Astrocyte of the hippocampus (primary cell): ENCODE measurements around the gene RAI1.
A peak's percentile ranks its signal among the peaks of the same experiment; 100 is the strongest.

Experiments used
- DNase-seq: peaks from one replicate; pipeline ENCODE4 v3.0.0; 2011; ENCODE audit warnings: low read depth, low spot score

RAI1 gene

DNA sequence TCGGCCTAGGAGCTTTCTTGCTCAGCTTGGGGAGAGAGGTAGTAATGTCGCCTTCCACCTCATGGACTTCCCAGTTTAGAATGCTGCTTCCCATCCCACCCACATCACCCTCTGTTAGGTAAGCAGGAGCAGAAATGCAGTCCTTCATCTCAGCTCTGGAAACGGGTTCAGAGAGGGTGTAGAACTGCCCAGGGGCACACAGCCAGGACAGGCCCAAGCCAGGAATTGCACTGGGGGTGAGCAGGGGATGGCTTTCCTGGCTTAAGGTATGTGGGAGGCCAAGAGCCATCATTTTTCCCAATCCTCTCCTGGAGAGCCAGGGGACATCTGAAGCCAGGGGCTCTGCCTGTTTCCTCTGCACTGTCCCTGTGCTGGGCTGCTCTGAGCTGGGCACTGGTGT is 33.6 kb downstream of the RAI1 start:
- no peak for DNase-seq

DNA sequence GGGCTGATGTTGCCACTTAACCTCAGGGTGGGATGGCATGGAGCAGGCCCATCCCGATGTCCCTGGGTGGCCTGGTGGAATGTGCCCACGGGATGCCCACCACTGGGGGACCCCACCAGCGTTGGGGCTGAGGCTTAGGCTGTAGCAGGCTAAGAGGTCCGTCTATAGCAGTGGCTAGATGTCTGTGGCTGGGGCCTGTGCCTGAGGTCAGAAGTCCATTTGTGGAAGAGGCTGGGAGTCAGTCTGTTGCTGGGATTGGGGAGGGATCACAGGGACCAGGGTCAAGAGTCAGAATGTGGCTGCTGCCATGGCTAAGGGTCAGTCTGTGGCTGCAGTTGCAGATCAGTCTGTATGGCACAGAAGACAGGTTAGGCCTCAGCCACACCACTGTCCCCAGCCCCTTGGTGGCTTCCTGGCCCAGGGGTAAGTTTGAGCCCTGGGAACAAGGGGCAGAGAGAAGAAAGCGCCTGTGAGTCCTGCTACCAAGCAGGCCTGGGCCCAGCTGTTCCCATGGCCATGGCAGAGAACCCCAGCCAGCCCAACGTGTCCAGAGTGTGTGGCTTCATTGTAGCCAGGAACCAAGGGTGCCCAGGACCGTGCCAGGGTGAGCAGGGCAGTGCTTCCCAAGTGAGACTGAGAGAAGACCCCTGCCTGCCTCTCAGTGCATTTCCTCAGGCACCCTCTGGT is 35.7 kb downstream of the RAI1 start:
- no peak for DNase-seq

DNA sequence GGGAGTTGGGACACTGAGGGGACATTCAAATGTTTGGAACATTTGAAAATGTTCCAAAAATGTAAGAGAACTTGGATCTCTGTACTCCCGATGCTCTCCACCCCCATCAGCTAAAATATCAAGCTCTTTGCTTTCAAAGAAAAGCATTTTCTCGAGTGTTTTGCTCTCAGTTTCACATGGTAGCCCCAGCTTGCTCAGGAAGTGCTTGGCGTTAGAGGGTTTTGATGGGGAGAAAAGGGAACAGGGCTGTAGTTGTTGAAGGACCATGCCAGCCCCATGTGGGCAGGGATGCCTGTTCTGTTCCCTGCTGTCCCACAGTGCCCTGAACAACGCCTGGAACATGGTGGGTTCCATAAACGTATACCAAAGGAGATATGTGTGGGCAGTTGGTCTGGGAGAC is 37.0 kb downstream of the RAI1 start:
- no peak for DNase-seq

DNA sequence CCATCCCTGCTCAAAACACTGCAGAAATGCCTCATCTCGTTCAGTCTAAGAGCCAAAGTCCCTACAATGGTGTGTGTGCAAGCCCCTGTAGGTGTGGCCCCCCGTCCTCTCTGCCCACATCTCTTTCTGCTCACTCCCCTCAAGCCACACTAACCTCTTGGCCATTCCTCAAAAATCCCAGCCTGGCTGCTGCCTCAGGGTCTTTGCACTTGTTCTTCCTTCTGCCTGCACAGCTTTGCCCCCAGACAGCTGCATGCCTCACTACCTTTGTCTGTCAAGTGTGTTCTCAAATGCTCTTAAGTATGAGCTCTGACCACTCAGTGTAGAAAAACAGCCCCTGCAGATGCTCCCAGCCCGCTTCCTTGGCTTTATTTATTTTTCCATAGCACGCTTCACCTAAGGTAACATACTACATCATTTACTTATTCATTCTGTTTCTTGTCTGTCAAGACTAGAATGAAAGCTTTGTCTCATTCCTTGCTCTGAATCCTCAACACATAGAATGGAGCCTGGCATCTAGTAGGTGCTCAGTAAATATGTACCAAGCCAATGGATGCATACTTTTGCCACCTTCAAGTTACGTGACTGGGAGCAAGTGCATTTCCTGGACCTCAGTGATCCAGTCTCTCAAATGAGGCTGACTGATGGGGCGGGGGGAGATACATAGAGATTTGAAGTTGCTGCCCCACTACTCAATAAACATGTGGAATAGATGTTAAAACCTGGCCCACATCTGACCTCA is 38.1 kb downstream of the RAI1 start:
- DNase-seq: no peak

DNA sequence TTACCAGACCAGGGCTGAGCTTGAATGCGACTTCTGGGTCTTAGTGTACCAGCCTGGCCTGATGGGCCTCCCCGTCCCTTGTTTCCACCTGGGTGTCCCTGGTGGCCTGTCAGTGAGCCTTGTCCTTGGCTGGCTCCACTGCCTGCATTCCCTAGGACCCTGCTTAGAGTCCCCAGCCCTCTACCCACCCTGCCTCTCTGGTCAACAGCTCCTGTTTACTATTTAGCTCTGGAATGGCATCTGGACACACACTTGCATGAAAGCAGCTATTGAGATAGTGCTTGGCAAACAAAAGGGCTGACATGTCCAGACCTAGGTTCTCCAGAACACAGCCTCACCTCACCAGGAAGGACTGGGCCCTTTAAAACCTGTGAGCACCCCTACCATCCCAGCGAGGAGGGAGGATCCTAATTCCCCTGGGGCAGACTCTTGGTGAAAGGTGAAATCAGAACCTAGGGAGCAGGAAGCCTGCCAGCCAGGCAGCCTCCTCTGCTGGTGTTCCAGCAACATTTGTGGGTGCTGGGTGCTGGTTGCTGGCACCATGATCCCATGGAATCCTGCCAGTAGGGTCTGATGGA is 38.8 kb downstream of the RAI1 start:
- no peak for DNase-seq

DNA sequence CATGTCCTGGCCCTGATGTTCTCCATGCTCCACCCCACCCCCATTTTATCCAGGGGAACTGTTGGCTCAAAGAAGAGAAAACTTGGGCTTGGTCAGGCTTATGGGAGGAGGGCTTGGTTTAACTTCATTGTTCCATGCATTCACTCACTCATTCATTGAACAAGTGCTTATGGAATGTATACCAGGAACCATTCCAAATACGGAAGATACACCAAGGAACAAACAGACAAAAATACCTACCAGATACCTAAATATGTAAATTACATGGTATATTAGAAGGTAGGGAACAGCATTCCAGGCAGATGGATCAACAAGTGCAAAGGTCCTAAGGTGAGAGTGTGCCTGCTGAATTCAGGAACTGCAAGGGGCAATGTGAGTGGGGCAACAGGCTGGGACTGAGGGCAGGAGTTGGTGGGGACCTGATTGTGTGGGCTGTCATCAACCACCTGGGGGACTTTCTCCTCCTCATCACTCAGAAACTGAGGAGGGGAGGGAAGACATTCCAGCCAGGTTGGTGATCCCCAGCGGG is 39.9 kb downstream of the RAI1 start:
- no peak for DNase-seq

DNA sequence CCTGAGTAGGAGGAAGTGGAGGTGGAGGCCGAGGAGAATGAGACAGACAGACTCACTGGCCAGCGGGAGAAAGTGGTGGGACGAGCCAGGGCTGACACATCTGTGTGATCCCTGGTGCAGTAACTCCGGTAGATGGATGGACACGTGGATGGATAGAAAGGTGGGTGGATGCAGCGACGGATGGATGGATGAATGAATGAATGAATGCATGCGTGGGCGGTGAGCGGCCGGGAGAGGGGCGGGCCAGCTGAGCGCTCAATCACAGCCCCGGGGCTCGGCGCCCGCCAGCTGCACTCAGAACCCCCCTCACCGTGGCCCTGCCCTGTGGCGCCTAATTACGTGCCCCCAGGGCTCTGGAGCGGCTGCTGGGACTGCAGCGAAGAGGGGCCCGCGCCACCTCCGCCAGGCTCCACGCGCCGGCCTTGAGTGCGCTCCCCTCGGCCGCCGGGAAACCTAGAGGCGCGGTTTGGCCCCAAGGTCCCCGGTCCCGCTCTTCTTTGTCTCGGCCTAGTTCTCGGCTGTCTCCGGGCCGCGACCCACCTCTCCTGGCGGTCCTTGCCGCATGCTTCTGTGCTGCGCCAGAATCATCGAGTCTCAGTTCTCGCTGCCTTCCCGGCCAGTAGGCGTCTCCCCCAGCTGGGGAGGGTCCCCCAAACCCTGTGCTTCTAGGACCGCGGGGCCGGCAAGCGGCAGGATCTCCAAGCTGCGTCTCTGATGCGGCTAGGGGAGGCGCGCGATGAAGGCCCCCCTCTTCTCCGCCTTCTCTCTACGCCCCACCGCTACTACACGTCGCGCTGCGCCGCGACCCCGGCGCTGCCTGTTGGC is 41.0 kb downstream of the RAI1 start:
- peak; percentile 66 for DNase-seq

DNA sequence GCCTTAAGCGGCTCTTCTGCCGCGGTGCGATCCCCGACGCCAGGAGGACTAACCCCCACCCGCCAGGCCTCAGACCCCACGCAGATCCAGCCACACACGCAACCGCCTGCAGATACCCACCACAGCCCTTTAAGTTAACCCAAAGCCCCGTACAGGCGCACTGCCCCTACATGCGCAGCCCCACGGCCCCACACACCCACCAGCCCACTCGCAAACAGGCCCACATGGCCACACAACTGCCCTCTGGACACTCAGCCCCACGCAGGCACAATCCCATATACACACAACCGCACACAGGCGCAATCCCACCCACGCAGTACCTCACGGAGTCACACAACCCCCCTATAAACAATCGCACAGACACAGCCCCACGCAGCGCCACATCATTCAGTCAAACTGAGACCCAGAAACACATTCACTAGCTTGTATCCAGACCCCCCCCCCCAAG is 41.7 kb downstream of the RAI1 start:
- no peak for DNase-seq

DNA sequence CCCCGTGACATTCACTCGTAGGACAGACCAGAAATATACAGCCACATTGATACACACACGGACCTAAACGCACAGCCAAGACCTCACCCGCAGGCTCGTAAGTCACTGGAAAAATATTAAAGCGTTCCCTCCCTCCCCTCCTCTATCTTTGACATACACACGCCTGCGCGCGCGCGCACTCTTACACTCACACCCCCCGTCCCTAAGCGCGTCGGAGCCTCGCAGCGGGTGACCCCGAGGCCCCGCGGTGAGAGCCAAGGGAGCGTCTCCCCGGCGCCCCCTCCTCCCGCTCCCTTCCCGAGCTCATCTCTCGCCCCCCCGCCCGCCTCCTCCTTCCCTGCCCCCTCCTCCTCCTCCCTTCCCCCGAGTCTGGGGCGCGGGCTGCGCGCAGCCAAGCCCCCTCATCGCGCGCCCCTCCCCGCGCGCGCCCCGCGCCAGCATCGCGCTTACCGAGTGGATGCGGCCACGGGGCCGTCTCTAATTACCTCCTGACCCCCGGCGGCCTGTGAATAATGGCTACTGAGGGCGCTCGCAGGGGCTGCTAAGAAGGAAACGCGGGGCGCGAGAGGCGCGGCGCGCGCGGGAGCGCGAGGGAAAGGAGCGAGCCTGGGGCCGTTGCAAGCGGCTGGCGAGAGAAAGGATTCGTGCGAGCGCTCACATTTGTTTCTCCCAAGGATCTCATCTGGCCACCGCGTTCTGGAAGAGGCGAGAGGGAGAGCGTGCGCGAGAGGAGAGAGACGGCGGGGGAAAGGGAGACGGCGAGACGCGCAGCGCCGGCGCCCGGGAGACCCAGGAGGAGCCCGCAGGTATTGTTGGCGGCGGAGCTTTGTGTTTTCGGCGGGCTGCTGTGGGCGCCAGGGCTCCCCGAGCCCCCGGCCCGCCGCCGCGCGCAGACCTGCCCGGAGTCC is 42.4 kb downstream of the RAI1 start:
- peak; percentile 85 for DNase-seq

DNA sequence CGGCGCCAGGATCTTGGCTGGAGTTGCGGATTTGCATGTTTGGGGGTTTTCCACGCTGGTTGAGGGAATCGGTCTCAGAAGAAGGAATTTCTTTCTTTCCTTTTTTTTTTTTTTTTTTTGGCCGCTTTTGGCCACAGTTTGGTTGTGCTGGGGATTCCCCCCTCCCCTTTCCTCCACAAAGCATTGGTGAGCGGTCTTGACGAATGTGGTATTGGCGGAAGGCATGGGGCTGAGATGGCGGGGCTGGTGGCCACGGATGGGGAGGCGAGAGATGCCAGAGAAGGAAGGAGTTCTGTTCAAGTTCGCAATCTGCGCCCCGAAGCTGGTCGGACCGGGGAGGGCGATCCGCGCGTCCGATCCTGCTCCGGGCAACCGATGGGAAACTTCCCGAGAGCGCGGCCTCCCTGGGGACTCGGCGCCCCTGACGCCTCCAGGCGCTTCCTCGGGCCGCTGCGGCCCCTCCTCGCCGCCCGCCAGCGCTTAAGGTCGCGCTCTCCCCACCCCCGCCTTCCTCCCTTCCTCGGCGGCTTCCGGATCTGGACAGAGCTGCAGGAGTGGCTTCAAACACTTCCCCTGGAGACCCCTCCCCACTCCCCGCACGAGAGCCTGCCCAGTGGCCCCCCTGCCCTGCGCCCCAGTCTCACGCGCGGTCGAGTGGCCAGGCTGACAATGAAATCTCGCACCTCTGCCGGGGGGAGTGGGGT is 43.2 kb downstream of the RAI1 start:
- peak; percentile 84 for DNase-seq

DNA sequence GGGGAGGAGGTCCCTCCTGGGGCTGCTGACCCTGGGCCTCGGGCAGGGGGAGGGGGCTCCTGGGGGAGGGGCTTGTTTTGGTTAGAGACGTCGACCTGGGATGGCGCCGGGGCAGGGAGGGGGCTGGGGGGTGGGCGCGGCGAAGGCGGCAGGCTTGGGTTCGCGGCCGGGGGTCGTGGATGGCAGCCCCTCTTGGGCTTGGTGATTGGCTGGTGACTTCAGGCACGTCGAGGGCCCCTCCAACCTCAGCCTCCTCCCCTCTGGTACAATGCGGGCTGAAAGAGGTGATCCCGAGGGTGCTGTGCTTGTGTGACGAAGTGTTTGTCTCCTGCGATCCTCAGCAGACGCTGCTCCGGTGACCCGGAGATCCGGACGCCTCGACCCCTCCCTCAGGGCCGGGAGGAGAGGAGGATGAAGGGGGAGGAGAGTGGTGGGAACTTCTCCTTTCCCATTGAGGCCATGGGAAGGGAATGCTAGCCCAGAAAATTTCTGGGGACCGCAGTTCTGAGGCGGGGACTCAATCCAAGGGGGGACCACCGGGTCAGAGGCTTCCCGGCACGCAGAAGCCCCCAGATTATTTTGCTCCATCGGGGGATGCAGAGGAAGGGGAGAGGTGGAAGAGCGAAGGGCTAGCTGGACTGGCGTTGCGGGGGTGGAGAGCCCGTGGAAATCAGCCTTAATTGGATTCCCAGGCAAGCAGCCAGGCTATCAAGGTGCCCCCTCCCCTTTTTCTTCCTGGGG is 43.9 kb downstream of the RAI1 start:
- no peak for DNase-seq

DNA sequence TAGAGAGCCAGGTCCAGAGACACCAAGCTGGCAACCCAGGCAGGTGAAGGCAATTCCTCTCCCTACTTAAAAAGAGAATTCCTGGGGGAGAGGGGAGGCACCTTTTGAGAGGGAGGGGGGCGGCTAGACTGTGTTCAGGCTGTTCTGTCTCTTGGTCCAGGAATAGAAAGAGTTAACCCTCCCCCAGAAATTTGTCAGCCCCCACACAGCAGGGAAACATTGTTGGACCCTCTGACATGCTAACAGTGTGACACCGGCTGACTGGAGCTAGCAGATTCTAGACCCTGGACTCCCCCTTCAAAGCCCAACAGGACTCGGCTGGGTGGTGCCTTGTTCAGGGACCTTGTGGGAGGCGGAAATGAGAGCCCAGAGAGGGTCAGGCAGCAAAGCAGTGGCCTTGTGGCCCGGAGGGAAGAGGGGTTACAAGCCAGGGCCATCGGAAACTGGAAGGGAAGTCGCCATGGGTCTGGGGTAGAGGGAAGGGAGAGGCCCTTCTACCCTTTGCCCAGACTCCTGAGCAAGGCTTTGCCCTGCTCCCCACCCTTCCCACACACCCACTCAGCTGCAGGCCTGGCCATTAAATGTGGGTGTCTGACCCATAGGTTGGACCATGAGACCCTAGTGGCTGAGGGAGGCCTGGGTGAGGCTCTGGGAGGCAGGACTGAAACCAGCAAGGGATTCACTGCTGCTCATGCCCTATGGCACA is 44.6 kb downstream of the RAI1 start:
- no peak for DNase-seq

DNA sequence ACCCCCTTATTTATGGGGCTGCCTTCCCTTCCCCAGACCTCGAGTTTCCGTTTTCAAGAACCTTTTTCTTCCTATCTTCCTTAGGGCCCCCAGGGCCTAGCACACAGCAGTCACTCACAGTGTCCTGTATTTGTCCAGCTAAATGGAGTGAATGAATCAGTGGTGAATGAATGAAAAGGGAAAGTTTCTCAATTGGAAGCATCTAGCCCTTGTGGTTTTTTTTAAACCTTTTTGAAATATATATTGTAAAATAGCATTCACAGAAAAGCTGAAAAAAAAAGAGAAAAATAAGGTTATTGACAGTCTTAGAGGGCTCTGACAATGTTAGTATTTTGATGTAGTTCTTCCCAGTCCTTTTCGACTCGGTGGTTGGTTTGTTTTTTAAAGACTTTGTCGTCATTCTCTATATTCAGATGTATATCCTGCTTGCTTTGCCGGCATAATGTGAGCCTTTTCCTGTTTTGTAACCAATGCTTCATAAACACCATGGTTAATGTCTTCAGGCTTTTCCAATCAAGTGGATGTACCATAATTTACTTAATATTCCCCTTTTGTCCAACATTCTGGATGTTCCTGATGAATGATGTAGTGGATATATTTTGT is 45.3 kb downstream of the RAI1 start:
- DNase-seq: no peak

DNA sequence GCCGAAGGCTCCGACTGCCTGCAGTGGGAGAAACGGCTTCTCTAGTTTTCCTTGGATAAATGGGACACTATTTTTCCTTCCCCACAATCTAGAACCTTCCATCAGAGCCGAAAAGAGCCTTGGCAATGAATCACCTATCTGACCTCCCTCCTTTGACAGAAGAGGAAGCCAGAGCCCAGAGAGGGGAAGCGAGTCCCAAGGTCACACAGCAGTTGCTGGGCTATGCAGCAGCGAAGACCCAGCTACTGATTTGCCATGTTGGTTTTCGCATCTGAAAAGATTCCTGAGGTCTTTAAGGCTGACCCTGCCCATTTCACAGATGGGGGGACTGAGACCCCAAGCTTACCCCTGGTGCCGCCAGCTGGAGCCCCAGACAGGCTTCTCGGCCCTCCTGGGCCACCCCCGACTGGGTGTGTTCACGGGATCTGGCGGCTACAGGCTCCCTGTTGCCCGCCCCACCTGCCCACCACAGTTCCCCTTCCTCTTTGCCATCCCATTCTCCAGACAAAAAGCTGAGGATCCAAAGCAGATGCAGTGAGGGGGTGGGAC is 45.9 kb downstream of the RAI1 start:
- no peak for DNase-seq

DNA sequence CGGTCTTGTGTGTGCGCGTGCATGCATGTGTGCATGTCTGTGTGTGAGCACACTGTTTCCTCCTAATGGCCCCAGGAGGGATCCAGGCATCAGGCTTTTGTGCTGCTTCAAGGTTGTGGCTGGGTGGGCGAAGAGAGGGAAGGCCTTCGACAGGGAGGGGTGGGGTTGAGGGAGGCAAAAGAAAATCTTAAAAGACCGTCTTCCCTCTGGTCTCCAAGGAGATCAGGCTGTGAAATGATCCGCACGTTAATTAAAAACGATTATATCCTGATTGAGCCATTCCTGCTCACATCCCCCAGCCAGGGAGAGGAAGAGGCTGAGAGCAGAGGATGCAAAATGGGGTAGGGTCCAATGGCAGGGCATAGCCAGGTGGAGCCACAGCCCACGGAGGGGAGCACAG is 46.9 kb downstream of the RAI1 start:
- no peak for DNase-seq

DNA sequence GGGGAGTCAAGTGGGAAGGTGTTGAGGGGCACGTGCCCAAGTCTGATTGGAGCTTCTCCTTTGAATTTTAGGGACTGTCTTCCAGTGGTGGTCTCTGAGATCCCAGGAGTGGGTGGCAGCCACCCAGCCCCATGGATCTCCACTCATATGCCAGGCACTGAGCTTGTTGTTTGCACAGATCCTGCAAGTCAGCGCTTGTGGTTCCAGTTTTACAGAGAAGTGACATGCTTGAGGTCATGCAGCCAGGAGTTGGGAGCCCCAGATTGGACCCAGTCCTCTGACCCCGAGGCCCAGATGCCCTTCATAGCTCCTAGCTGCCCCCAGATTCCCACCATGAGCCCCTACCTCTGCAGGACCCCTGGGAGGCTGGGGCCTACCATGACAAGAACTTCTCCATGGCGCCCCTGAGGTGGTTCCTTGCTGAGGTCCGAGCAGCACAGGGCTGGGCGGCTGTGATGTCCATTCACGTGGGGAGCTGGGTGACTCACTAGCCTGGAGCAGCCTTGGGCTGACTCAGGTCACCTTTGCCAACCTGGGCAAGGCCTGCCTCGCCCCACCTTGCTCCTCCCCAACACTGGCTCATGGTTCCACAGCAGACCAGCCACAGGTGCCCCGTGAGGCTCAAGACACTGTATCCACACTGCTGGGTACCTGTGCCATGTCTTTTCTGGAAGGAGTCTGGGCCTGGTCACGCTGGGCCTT is 47.4 kb downstream of the RAI1 start:
- no peak for DNase-seq

DNA sequence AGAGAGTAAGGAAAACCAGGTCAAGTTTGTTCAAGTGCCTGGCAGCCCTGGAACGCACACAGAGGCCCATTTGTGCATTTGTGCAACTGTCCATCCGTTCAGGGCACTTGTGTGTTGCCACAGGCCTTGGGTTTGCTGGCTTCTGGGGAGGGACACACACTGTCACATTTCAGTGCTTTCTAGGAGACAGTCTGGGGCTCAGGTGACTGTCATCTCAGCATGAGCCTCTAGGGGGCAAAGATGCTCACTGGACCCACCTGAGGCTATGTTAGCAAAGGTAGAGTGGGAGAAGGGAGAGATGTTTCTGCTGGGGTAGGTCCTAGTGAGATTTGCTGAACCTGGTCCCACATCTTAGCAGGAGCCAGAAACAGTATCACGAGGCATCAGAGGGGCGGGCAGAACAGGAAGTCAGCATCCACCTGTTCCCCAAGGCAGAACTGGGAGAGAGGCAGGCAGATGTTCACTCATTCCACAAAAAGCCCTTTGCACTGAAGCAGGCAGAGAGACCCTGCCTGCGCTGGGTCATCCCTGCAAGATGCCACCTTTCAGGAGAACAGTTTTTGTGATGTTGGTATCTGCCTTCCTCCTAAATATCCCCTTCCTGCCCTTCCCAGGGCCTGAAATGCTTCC is 48.5 kb downstream of the RAI1 start:
- no peak for DNase-seq
